ENCODE measurements around the gene TCIRG1.

DNA sequence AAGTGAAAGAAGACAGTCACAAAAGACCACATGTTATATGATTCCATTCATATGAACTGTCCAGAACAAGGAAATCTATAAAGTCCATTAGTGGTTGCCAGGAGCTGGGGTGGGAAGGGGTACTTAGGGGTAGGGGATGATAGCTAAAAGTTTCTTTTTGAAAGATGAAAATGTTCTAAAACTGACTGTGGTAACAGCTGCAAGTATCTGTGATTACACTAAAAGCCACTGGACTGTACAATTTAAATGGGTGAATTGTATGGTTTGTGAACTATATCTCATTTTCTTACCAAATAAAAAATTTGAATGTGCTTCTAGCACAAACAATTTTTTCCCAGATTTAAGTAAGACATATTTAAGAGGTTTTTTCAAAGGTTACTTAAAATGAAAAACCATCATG is 60.2 kb downstream of the TCIRG1 start:
- TF ChIP-seq, protein P1, sequence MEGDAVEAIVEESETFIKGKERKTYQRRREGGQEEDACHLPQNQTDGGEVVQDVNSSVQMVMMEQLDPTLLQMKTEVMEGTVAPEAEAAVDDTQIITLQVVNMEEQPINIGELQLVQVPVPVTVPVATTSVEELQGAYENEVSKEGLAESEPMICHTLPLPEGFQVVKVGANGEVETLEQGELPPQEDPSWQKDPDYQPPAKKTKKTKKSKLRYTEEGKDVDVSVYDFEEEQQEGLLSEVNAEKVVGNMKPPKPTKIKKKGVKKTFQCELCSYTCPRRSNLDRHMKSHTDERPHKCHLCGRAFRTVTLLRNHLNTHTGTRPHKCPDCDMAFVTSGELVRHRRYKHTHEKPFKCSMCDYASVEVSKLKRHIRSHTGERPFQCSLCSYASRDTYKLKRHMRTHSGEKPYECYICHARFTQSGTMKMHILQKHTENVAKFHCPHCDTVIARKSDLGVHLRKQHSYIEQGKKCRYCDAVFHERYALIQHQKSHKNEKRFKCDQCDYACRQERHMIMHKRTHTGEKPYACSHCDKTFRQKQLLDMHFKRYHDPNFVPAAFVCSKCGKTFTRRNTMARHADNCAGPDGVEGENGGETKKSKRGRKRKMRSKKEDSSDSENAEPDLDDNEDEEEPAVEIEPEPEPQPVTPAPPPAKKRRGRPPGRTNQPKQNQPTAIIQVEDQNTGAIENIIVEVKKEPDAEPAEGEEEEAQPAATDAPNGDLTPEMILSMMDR (IDR thresholded peaks at IDR 0.05) = no peak
- TF ChIP-seq POLR2AphosphoS5 (IDR thresholded peaks at IDR 0.05) = no peak

Data from breast epithelium (tissue), 3 donors.